Measurements from ENCODE around the gene PTPRQ.

- TF ChIP-seq, protein P1, sequence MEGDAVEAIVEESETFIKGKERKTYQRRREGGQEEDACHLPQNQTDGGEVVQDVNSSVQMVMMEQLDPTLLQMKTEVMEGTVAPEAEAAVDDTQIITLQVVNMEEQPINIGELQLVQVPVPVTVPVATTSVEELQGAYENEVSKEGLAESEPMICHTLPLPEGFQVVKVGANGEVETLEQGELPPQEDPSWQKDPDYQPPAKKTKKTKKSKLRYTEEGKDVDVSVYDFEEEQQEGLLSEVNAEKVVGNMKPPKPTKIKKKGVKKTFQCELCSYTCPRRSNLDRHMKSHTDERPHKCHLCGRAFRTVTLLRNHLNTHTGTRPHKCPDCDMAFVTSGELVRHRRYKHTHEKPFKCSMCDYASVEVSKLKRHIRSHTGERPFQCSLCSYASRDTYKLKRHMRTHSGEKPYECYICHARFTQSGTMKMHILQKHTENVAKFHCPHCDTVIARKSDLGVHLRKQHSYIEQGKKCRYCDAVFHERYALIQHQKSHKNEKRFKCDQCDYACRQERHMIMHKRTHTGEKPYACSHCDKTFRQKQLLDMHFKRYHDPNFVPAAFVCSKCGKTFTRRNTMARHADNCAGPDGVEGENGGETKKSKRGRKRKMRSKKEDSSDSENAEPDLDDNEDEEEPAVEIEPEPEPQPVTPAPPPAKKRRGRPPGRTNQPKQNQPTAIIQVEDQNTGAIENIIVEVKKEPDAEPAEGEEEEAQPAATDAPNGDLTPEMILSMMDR (IDR thresholded peaks at IDR 0.05; ENCODE audit: borderline replicate concordance, extremely low read depth, low read length, poor library complexity, severe bottlenecking): no peak
- TF ChIP-seq EZH2 (IDR thresholded peaks at IDR 0.05; ENCODE audit: borderline replicate concordance, low read depth, low read length, severe bottlenecking): no peak
Observed at GRCh38 chr12:80509781-80510556, 65.9 kb downstream of the PTPRQ start.

Data from DND-41 (cell line).